22Rv1 (cell line): ENCODE measurements around the gene ALX3.

ENCODE experiments used
- CTCF ChIP-seq: fragments of 450-650 bp; IDR thresholded peaks from 2 replicates; pipeline ENCODE4 v1.5.1; 2017; ENCODE audit warnings: mild to moderate bottlenecking
- ZFX ChIP-seq: fragments of 450-650 bp; IDR thresholded peaks from 2 replicates; pipeline ENCODE4 v1.6.1; 2017; ENCODE audit warnings: antibody characterized with exemption, borderline replicate concordance

GRCh38 chr1:110098222-110099026 lies 28.0 kb upstream of the ALX3 start:
- no peak for TF ChIP-seq CTCF
- TF ChIP-seq ZFX, result no peak
